Measurements from ENCODE around the gene KLHL22.

GRCh38 chr22:20401376-20402014 is 94.1 kb downstream of the KLHL22 start:
- TF ChIP-seq ARNTL (CRISPR knock-in tag; IDR thresholded peaks at IDR 0.05; ENCODE audit: borderline replicate concordance, low read depth) (no peak), TSHZ2 (CRISPR knock-in tag; IDR thresholded peaks at IDR 0.05) (no peak), PATZ1 (CRISPR knock-in tag; IDR thresholded peaks at IDR 0.05; ENCODE audit: borderline replicate concordance) (no peak), ISL1 (CRISPR knock-in tag; IDR thresholded peaks at IDR 0.05) (no peak), ZFP3 (CRISPR knock-in tag; IDR thresholded peaks at IDR 0.05) (no peak), ZNF8 (CRISPR knock-in tag; IDR thresholded peaks at IDR 0.05) (no peak), PPARA (CRISPR knock-in tag; IDR thresholded peaks at IDR 0.05; ENCODE audit: borderline replicate concordance) (no peak), ZNF565 (CRISPR knock-in tag; conservative IDR thresholded peaks at IDR 0.05; ENCODE audit: low read depth) (no peak), OSR1 (CRISPR knock-in tag; IDR thresholded peaks at IDR 0.05) (no peak)
